ENCODE data around the gene AKR7A2.
"Not testable (repeated sequence)": the region's sequence is repeated elsewhere in the genome, so short reads cannot be mapped to it uniquely, and the experiment has no call there.

The AKR7A2 gene

GRCh38 chr1:19287436-19288185 is 24.3 kb downstream of the AKR7A2 start:
- Histone ChIP-seq H3K4me3 (ENCODE audit: low read depth, low read length) (no peak overlapping the region), H3K9ac (ENCODE audit: low read depth, low read length) (no peak overlapping the region), H3K36me3 (ENCODE audit: control insufficient read depth, insufficient read depth, low read length) (no peaks in the 10 kb centered on the region), H3K27me3 (ENCODE audit: control insufficient read depth, insufficient read depth, low read length) (peaks cover 26% of the 10 kb centered on the region), H3K4me1 (ENCODE audit: control insufficient read depth, insufficient read depth, low read length) (no peaks in the 10 kb centered on the region), H3K9me3 (ENCODE audit: control insufficient read depth, insufficient read depth, low read length) (no peaks in the 10 kb centered on the region)

GRCh38 chr1:19285807-19286206 is 26.1 kb downstream of the AKR7A2 start:
- H3K36me3 ChIP-seq (ENCODE audit: control insufficient read depth, insufficient read depth, low read length); H3K9ac ChIP-seq (ENCODE audit: low read depth, low read length); H3K4me3 ChIP-seq (ENCODE audit: low read depth, low read length); H3K4me1 ChIP-seq (ENCODE audit: control insufficient read depth, insufficient read depth, low read length); H3K9me3 ChIP-seq (ENCODE audit: control insufficient read depth, insufficient read depth, low read length): not testable (repeated sequence)
- peaks cover 26% of the 10 kb centered on the region for H3K27me3 ChIP-seq (ENCODE audit: control insufficient read depth, insufficient read depth, low read length)

GRCh38 chr1:19285366-19285765 is 26.6 kb downstream of the AKR7A2 start:
- H3K27me3 ChIP-seq (ENCODE audit: control insufficient read depth, insufficient read depth, low read length), result peaks cover 25% of the 10 kb centered on the region
- H3K36me3 ChIP-seq (ENCODE audit: control insufficient read depth, insufficient read depth, low read length); H3K9me3 ChIP-seq (ENCODE audit: control insufficient read depth, insufficient read depth, low read length); H3K9ac ChIP-seq (ENCODE audit: low read depth, low read length); H3K4me3 ChIP-seq (ENCODE audit: low read depth, low read length); H3K4me1 ChIP-seq (ENCODE audit: control insufficient read depth, insufficient read depth, low read length): not testable (repeated sequence)

GRCh38 chr1:19284881-19285280 is 27.1 kb downstream of the AKR7A2 start:
- Histone ChIP-seq H3K9ac (ENCODE audit: low read depth, low read length) (no peak overlapping the region), H3K4me3 (ENCODE audit: low read depth, low read length) (no peak overlapping the region), H3K27me3 (ENCODE audit: control insufficient read depth, insufficient read depth, low read length) (peaks cover 21% of the 10 kb centered on the region), H3K9me3 (ENCODE audit: control insufficient read depth, insufficient read depth, low read length) (no peaks in the 10 kb centered on the region), H3K4me1 (ENCODE audit: control insufficient read depth, insufficient read depth, low read length) (no peaks in the 10 kb centered on the region), H3K36me3 (ENCODE audit: control insufficient read depth, insufficient read depth, low read length) (no peaks in the 10 kb centered on the region)

GRCh38 chr1:19283891-19284290 is 28.1 kb downstream of the AKR7A2 start:
- H3K4me1 ChIP-seq (ENCODE audit: control insufficient read depth, insufficient read depth, low read length), result no peaks in the 10 kb centered on the region
- no peaks in the 10 kb centered on the region for H3K9me3 ChIP-seq (ENCODE audit: control insufficient read depth, insufficient read depth, low read length)
- no peak overlapping the region for H3K9ac ChIP-seq (ENCODE audit: low read depth, low read length)
- H3K4me3 ChIP-seq (ENCODE audit: low read depth, low read length), result no peak overlapping the region
- H3K36me3 ChIP-seq (ENCODE audit: control insufficient read depth, insufficient read depth, low read length), result no peaks in the 10 kb centered on the region
- H3K27me3 ChIP-seq (ENCODE audit: control insufficient read depth, insufficient read depth, low read length), result peaks cover 11% of the 10 kb centered on the region

- Histone ChIP-seq H3K9me3 (ENCODE audit: control insufficient read depth, insufficient read depth, low read length) (no peaks in the 10 kb centered on the region), H3K36me3 (ENCODE audit: control insufficient read depth, insufficient read depth, low read length) (no peaks in the 10 kb centered on the region), H3K4me1 (ENCODE audit: control insufficient read depth, insufficient read depth, low read length) (no peaks in the 10 kb centered on the region), H3K27me3 (ENCODE audit: control insufficient read depth, insufficient read depth, low read length) (peaks cover 16% of the 10 kb centered on the region), H3K9ac (ENCODE audit: low read depth, low read length) (no peak overlapping the region), H3K4me3 (ENCODE audit: low read depth, low read length) (no peak overlapping the region)
Measured at GRCh38 chr1:19274636-19275035, 37.3 kb downstream of the AKR7A2 start.

GRCh38 chr1:19273844-19274531 is 38.0 kb downstream of the AKR7A2 start:
- H3K4me3 ChIP-seq (ENCODE audit: low read depth, low read length), result peak overlapping the region; percentile 48
- H3K9me3 ChIP-seq (ENCODE audit: control insufficient read depth, insufficient read depth, low read length); H3K9ac ChIP-seq (ENCODE audit: low read depth, low read length); H3K4me1 ChIP-seq (ENCODE audit: control insufficient read depth, insufficient read depth, low read length); H3K36me3 ChIP-seq (ENCODE audit: control insufficient read depth, insufficient read depth, low read length): not testable (repeated sequence)
- peaks cover 16% of the 10 kb centered on the region for H3K27me3 ChIP-seq (ENCODE audit: control insufficient read depth, insufficient read depth, low read length)

- no peaks in the 10 kb centered on the region for H3K9me3 ChIP-seq (ENCODE audit: control insufficient read depth, insufficient read depth, low read length)
- peaks cover 16% of the 10 kb centered on the region for H3K27me3 ChIP-seq (ENCODE audit: control insufficient read depth, insufficient read depth, low read length)
- no peaks in the 10 kb centered on the region for H3K36me3 ChIP-seq (ENCODE audit: control insufficient read depth, insufficient read depth, low read length)
- no peaks in the 10 kb centered on the region for H3K4me1 ChIP-seq (ENCODE audit: control insufficient read depth, insufficient read depth, low read length)
- no peak overlapping the region for H3K9ac ChIP-seq (ENCODE audit: low read depth, low read length)
- H3K4me3 ChIP-seq (ENCODE audit: low read depth, low read length), result no peak overlapping the region
Measured at GRCh38 chr1:19273106-19273843, 38.7 kb downstream of the AKR7A2 start.

- H3K9me3 ChIP-seq (ENCODE audit: control insufficient read depth, insufficient read depth, low read length), result no peaks in the 10 kb centered on the region
- H3K36me3 ChIP-seq (ENCODE audit: control insufficient read depth, insufficient read depth, low read length), result no peaks in the 10 kb centered on the region
- no peak overlapping the region for H3K9ac ChIP-seq (ENCODE audit: low read depth, low read length)
- no peaks in the 10 kb centered on the region for H3K4me1 ChIP-seq (ENCODE audit: control insufficient read depth, insufficient read depth, low read length)
- no peak overlapping the region for H3K4me3 ChIP-seq (ENCODE audit: low read depth, low read length)
- peaks cover 16% of the 10 kb centered on the region for H3K27me3 ChIP-seq (ENCODE audit: control insufficient read depth, insufficient read depth, low read length)
Measured at GRCh38 chr1:19272064-19272463, 39.9 kb downstream of the AKR7A2 start.

GRCh38 chr1:19270343-19270730 is 41.6 kb downstream of the AKR7A2 start:
- not testable (repeated sequence) for H3K36me3 ChIP-seq (ENCODE audit: control insufficient read depth, insufficient read depth, low read length); H3K4me3 ChIP-seq (ENCODE audit: low read depth, low read length); H3K9ac ChIP-seq (ENCODE audit: low read depth, low read length); H3K4me1 ChIP-seq (ENCODE audit: control insufficient read depth, insufficient read depth, low read length); H3K9me3 ChIP-seq (ENCODE audit: control insufficient read depth, insufficient read depth, low read length)
- H3K27me3 ChIP-seq (ENCODE audit: control insufficient read depth, insufficient read depth, low read length), result peaks cover 16% of the 10 kb centered on the region

GRCh38 chr1:19269427-19270342 is 42.3 kb downstream of the AKR7A2 start:
- not testable (repeated sequence) for H3K9me3 ChIP-seq (ENCODE audit: control insufficient read depth, insufficient read depth, low read length); H3K4me1 ChIP-seq (ENCODE audit: control insufficient read depth, insufficient read depth, low read length); H3K4me3 ChIP-seq (ENCODE audit: low read depth, low read length); H3K9ac ChIP-seq (ENCODE audit: low read depth, low read length); H3K36me3 ChIP-seq (ENCODE audit: control insufficient read depth, insufficient read depth, low read length)
- H3K27me3 ChIP-seq (ENCODE audit: control insufficient read depth, insufficient read depth, low read length), result peaks cover 16% of the 10 kb centered on the region

Data from iPS-15b (cell line).